GM08714 (cell line): ENCODE measurements around the gene PPP4R3A.
"Not testable (repeated sequence)": the region's sequence is repeated elsewhere in the genome, so short reads cannot be mapped to it uniquely, and the experiment has no call there.

Experiments used
- H3K4me3 ChIP-seq: fragments of 200-500 bp; sonication (Bioruptor generic); 2 replicates; pipeline ENCODE4 v1.5.1; 2014; ENCODE audit warnings: mild to moderate bottlenecking, low read length, inconsistent platforms
- ZNF274 ChIP-seq: IDR thresholded peaks from 2 replicates; pipeline ENCODE4 v1.6.1; 2012; ENCODE audit warnings: mild to moderate bottlenecking, low read depth, low read length

The PPP4R3A gene

GRCh38 chr14:91510171-91511042 lies at the start of gene PPP4R3A:
PPP4R3A (minus strand) TSS chr14:91510310; CDS start chr14:91509647, 663 bp downstream.
- peak within 1 kb of the TSS; percentile 97 for H3K4me3 ChIP-seq
- no peak for TF ChIP-seq ZNF274

GRCh38 chr14:91555531-91555930 lies 45.4 kb upstream of the PPP4R3A start:
- no peak overlapping the region for H3K4me3 ChIP-seq
- no peak for TF ChIP-seq ZNF274

- no peak overlapping the region for H3K4me3 ChIP-seq
- TF ChIP-seq ZNF274: no peak
These were observed 44.6 kb upstream of the PPP4R3A start for GRCh38 chr14:91554535-91555332.

GRCh38 chr14:91548108-91548507 lies 38.0 kb upstream of the PPP4R3A start:
- H3K4me3 ChIP-seq: no peak overlapping the region
- no peak for TF ChIP-seq ZNF274

GRCh38 chr14:91545946-91546716 lies 36.0 kb upstream of the PPP4R3A start:
- TF ChIP-seq ZNF274: no peak
- H3K4me3 ChIP-seq: no peak overlapping the region

GRCh38 chr14:91545204-91545603 lies 35.1 kb upstream of the PPP4R3A start:
- no peak for TF ChIP-seq ZNF274
- H3K4me3 ChIP-seq: no peak overlapping the region

- no peak for TF ChIP-seq ZNF274
- H3K4me3 ChIP-seq: no peak overlapping the region
These were observed 26.2 kb upstream of the PPP4R3A start for GRCh38 chr14:91536327-91536726.

- H3K4me3 ChIP-seq: not testable (repeated sequence)
These were observed 23.9 kb upstream of the PPP4R3A start for GRCh38 chr14:91534059-91534458.

GRCh38 chr14:91533623-91534022 lies 23.5 kb upstream of the PPP4R3A start:
- H3K4me3 ChIP-seq: no peak overlapping the region
- no peak for TF ChIP-seq ZNF274

- H3K4me3 ChIP-seq: no peak overlapping the region
- TF ChIP-seq ZNF274: no peak
These were observed 13.9 kb upstream of the PPP4R3A start for GRCh38 chr14:91523972-91524371.

- H3K4me3 ChIP-seq: no peak overlapping the region
- TF ChIP-seq ZNF274: no peak
These were observed 11.0 kb upstream of the PPP4R3A start for GRCh38 chr14:91521061-91521640.

GRCh38 chr14:91520138-91520537 lies 10.0 kb upstream of the PPP4R3A start:
- H3K4me3 ChIP-seq: no peak overlapping the region
- no peak for TF ChIP-seq ZNF274

GRCh38 chr14:91519239-91520036 lies 9.3 kb upstream of the PPP4R3A start:
- no peak for TF ChIP-seq ZNF274
- no peak overlapping the region for H3K4me3 ChIP-seq
